HuH-7 (cell line): ENCODE measurements around the gene EIF5.

ENCODE experiments used
- DNase-seq: peaks from one replicate; pipeline ENCODE4 v3.0.0; 2011; ENCODE audit warnings: low spot score

The EIF5 gene

GRCh38 chr14:103333754-103334643 lies at the start of gene EIF5:
TSS of gene EIF5 (plus strand) at chr14:103334237. CDS start at chr14:103335861, 1,624 bp downstream.
- peak; percentile 91 for DNase-seq

- DNase-seq: no peak
Measured at GRCh38 chr14:103284574-103285467, 49.2 kb upstream of the EIF5 start.

DNA sequence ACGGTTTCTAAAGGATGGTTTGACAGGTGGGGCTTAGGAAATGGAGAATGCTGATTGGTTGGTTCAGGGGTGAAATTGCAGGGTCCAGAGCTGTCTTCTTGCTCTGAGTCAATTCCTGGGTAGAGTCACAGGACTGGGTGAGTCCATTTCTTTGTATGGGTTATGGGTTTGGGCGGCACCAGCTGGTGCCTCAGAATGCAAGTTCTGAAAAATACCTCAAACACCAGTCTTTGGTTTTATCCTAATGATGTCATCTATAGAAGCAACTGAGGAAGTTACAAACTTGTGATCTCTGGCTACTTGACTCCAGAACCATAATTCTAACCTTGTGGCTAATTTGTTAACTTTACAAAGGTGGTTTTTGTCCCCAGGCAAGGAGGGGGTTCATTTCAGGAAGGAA lies 47.6 kb upstream of the EIF5 start:
- no peak for DNase-seq

DNA sequence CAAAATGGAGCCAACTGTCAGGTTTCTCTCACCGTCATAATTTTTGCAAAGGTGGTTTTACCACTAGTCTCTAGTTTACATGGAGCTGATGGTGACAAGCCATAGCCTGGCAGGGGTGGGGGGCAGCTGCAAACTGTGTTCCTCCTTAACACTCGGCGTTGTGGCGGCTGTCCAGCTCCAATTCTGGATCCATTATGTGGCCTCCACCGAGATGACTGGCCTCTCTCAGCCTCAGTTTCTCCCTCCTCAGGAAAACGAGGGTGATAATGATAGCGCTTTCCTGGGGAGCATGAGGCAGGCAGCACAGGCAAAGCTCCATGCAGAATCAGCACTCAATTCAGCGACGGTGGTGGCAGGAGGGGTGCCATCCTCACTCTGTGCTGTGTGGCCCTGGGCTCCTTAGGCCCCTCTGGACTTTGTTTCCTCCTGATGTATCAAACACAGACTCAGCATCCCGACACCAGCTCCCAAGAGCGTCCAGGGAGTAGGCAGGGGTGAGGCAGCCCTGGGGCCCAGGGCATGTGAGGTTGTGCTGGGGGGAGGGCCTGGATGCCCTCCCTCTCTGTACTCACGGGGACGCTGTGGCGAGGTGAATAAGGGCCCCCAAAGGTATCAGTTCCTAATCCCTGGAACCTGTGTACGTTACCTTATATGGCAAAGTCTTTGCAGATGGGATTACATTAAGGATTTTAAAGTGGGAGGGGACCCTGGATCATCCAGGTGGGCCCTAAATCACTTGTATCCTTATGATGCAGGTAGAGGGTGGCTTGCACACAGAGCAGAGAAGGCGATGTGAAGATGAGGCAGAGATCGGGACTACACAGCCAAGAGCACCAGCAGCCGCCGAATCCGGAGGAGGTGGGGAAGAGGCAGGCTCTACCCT lies 46.8 kb upstream of the EIF5 start:
- DNase-seq: no peak

- no peak for DNase-seq
Measured at GRCh38 chr14:103288076-103288766, 45.8 kb upstream of the EIF5 start.

- no peak for DNase-seq
Measured at GRCh38 chr14:103290056-103290455, 44.0 kb upstream of the EIF5 start.

GRCh38 chr14:103290494-103290893 lies 43.5 kb upstream of the EIF5 start:
- DNase-seq: no peak

GRCh38 chr14:103290961-103291360 lies 43.1 kb upstream of the EIF5 start:
- no peak for DNase-seq

- DNase-seq: peak; percentile 85
Measured at GRCh38 chr14:103292426-103293374, 41.3 kb upstream of the EIF5 start.

DNA sequence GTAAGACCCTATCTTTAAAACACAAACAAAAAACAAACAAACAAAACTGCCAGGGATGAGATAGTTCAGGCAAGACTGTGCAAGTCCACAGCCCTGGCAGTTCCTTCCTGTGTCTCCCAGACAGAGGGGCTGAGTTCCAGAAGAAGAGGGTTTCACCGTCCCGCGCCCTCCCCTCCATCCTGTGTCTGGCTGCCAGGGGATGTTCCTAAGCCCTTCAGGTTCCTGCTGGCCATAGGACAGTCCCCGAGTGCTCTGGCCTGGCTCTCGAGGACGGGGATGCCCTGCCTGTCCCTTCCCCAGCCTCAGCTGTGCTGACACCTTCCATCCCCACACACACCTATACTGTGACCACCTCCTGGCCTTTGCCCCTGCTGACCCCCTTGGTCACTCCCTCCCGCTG lies 40.6 kb upstream of the EIF5 start:
- no peak for DNase-seq

DNA sequence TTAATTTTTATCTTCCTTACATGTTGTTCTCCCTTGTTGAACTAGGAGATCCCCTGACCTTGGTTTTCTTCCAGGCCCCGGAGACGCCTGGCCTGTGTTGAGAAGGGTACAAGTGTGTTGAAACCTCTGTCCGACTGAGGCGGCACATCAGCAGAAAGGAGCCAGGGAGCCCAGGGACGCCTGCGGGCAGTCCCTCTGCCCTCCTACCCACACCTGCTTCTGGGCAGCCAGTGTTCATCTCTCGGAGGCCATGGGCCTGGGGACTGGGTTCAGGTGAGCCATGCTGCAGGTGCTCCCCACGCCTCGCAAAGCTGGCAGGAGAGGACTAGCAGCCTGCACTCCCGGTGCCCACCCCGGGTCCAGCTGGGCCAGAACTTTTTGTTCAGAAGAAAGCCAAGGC lies 39.9 kb upstream of the EIF5 start:
- no peak for DNase-seq

DNA sequence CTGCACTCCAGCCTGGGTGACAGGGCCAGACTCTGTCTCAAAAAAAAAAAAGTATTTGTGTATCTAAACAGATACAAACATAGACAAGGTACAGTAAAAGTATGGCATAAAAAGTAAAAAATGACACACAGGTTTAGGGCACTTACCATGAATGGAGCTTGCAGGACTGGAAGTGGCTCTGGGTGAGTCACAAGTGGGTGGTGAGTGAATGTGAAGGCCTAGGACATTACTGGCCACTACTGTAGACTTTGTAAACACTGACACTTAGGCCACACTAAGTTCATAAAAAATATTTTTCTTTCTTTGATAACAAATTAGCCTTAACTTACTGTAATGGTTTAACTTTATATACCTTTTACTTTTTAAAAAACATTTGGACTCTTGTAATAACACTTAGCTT lies 38.0 kb upstream of the EIF5 start:
- no peak for DNase-seq

DNA sequence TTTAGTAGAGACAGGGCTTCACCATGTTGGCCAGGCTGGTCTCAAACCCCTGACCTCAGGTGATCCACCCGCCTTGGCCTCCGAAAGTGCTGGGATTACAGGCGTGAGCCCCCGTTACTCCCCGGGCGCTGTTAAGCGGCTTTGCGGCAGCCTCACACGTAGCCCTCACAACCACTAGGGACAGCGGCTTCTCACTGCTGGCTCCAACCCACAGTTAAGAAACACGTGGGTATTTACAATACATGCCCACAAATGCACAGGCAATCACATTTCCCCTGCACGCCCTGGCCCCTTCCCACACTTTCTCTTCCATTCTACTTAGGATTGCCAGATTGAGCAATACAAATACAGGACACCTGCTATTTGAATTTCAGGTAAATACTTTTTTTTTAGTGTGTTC lies 37.0 kb upstream of the EIF5 start:
- DNase-seq: no peak

- DNase-seq: peak; percentile 52
Measured at GRCh38 chr14:103298620-103299019, 35.4 kb upstream of the EIF5 start.

- no peak for DNase-seq
Measured at GRCh38 chr14:103301512-103302354, 32.3 kb upstream of the EIF5 start.

GRCh38 chr14:103302966-103303365 lies 31.1 kb upstream of the EIF5 start:
- DNase-seq: no peak

GRCh38 chr14:103304706-103305105 lies 29.3 kb upstream of the EIF5 start:
- DNase-seq: no peak

DNA sequence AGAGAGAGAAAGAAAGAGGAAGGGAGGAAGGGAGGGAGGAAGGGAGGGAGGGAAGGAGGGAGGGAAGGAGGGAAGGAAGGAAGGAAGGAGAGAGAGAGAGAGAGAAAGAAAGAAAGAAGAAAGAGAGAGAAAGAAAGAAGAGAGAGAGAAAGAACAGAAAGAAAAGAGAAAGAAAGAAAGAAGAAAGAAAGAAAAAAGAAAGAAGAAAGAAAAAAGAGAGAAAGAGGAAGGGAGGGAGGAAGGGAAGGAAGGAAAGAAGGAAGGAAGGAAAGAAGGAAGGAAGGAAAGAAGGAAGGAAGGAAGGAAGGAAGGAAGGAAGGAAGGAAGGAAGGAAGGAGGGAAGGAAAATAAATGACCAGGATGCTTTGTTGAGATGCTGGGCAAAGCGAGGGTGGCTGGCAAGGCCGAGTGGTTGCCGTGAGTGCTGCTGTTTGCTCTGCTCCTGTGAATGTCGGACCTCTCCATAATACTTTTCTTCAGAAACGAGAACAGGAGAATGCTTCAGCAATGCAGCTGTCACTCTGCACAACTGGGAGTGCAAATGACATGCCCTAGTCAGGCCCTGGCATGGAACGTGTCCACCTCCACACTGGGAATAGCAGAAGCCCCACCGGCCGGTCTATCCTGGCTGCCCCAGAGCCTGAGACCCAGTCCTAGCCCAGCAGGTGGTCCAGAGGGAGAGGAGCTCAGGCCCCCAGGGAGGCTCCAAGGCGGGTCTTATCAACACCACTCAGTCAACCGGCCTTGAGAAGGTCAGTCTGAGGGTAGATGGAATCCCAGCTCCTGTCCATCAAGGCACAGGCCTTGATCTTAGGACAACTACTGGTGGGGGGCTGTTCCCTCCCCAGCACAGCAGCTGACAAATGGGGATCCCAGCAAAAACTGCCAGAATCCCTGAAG lies 25.1 kb upstream of the EIF5 start:
- no peak for DNase-seq
